GM18861 (cell line): ENCODE measurements around the gene RAB37.

ENCODE experiments used
- ATAC-seq: cut with Tn5 transposase; IDR thresholded peaks from one replicate; pipeline ENCODE4 v1.9.1; 2021; ENCODE audit not compliant: unreplicated experiment

Gene RAB37

DNA sequence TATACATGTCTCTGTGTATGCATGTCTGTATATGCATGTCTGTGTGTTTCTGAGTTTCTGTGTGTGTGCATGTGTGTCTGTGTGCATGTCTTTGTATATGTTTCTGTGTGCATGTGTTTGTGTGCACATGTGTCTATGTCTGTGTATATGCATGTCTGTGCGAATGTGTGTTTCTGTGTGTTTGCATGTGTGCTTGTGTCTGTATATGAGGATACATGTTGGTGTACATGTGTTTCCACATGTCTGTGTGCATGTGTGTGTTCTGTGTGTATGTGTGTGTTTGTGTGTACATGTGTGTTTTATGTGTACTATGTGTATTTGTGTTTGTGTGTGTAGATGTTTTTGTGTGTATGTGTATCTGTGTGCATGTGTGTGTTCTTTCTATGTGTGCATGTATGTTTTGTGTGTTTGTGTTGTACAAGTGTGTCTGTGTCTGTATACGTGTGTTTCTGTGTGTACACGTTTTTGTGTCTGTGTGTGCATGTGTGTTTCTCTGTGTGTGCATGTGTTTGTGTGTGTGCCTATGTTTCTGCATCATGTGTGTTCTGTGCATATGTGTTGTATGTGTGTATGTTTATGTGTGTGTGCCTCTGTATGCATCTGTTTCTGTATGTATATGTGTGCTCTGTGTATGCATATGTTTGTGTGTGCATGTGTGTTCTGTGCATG lies 8.9 kb upstream of the RAB37 start:
- ATAC-seq: no peak

- ATAC-seq: no peak
Measured at GRCh38 chr17:74728702-74729075, 8.4 kb upstream of the RAB37 start.

- no peak for ATAC-seq
Measured at GRCh38 chr17:74729368-74729767, 7.7 kb upstream of the RAB37 start.

GRCh38 chr17:74729866-74730265 lies 7.2 kb upstream of the RAB37 start:
- ATAC-seq: no peak

GRCh38 chr17:74730491-74731346 lies 6.3 kb upstream of the RAB37 start:
- ATAC-seq: no peak

DNA sequence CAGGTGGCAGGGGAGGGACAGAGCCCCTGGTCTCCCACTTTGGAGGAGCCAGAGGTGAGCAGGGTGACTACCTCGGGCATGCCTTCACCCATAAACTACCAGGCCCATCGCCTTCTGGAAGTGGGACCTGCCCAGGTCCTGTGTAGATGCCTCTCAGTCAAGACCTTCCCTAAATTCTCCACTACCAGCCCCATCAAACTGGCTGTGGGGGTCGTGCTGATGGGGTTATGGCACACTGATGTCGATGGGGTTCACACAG lies 5.8 kb upstream of the RAB37 start:
- no peak for ATAC-seq

GRCh38 chr17:74732042-74732867 lies 4.8 kb upstream of the RAB37 start:
- no peak for ATAC-seq

DNA sequence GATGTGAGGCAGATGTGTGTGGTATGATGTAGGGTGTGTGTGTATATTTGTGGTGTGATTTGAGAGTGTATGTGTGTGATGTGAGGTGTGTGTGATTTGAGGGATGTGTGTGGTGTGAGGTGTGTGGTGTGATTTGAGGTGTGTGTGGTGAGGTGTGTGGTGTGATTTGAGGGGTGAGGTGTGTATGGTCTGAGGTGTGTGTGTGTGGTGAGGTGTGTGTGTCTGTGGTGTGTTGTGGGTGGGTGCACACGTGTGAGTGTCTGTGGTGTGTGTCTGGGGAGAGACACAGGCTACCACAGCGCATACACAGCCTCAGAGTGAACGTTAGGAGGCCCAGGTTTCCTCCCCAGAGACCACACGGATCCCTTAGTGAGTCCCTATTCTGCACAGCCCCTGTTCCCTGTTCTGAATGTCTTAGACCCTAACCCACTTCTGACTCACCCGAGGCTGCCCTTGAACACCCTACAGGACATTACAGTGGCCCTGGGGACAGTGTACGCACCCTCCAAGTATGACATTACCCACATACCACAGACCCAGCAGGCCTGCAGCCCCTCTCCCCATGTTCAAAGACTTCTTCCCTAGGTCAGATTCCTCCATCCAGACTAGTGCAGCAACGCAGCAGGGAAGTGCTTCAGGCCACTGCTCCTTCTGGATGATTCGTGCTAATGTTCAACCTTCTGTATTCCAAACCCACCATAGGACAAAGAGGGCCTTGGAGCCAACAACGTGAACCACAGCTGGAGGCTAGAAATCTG lies 3.5 kb upstream of the RAB37 start:
- ATAC-seq: no peak

- no peak for ATAC-seq
Measured at GRCh38 chr17:74734256-74734655, 2.8 kb upstream of the RAB37 start.

- no peak for ATAC-seq
Measured at GRCh38 chr17:74737299-74738050, 419 bp downstream of the RAB37 start.

GRCh38 chr17:74738051-74738996 lies 1.3 kb downstream of the RAB37 start:
- ATAC-seq: peak; percentile 45

- no peak for ATAC-seq
Measured at GRCh38 chr17:74739227-74739831, 2.3 kb downstream of the RAB37 start.

- ATAC-seq: no peak
Measured at GRCh38 chr17:74740173-74740572, 3.1 kb downstream of the RAB37 start.

GRCh38 chr17:74740641-74741387 lies 3.8 kb downstream of the RAB37 start:
- ATAC-seq: no peak

GRCh38 chr17:74742153-74742515 lies 5.1 kb downstream of the RAB37 start:
- ATAC-seq: no peak

- no peak for ATAC-seq
Measured at GRCh38 chr17:74742978-74743545, 6.0 kb downstream of the RAB37 start.

DNA sequence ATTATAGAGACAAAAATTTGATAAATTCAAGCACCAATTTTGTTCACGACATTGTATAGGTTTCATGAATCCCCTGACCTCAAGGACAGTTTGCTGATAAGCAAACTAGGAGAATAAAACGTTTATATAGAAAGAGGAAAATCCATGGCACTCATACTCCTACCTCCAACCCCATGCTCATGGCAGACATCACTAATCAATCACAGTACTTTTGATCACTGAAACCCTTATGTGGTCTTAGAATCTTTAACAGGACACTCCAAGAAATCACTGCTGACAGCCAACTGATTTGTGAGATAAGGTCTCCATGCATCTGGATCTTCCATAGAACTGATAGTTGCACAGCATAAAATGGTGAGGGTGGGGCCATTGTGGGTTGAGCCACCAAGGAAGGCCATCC lies 6.7 kb downstream of the RAB37 start:
- ATAC-seq: no peak

- ATAC-seq: no peak
Measured at GRCh38 chr17:74744349-74744713, 7.3 kb downstream of the RAB37 start.
